HT1080 (cell line): ENCODE measurements around the gene FBXO5. TPM values are rescaled to one million over a fixed set of nuclear protein-coding genes. Genes with fewer than 3 reads are reported as not detected.

ENCODE experiments used
- DNase-seq: peaks from one replicate; pipeline ENCODE4 v3.0.0-alpha.2; 2015; ENCODE audit warnings: low read depth
- small RNA-seq: library from RNA; depleted of rRNA; stranded (forward); fragments of <200 nt; gene quantifications from one replicate; pipeline ENCODE3, GENCODE V24; 2014
- total RNA-seq: library from RNA; depleted of rRNA; stranded (reverse); fragments of >200 nt; shearing (Covaris generic); gene quantifications from 2 replicates; pipeline ENCODE4 v1.2.3, GENCODE V29; 2014; rRNA removed

The FBXO5 gene
- total RNA-seq, 1 experiment from 2014 or later = 38.7 TPM

DNA sequence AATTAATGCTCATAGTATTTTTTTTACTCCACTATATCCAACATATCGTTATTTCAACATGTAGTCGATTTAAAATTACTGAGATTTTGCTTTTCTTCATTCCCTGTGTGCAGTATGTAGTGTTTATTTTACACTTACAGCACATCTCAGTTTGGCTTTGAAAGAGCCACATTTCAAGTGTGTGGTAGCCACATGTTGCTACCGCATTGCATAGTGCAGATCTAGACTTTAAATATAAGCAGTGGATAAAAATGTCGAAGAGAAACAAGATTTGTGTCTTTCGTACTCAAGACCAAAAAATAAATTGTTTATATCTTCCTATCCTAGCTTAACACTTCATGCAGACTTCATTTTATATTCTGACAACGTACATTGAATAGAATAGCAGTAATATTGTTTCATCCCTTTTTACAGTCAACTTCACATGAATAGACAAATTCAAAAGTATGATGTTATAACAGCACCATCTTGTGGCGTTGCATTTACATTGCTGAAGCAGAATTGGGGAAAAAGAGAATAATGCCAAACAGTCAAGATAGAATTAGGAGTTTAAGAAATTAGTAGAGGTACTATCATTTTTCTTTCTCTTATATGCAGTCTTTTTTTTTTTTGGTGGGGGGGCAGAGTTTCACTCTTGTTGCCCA is 29.9 kb downstream of the FBXO5 start:
- DNase-seq = peak; percentile 40

GRCh38 chr6:152952045-152952444 is 30.8 kb downstream of the FBXO5 start:
- peak; percentile 79 for DNase-seq

DNA sequence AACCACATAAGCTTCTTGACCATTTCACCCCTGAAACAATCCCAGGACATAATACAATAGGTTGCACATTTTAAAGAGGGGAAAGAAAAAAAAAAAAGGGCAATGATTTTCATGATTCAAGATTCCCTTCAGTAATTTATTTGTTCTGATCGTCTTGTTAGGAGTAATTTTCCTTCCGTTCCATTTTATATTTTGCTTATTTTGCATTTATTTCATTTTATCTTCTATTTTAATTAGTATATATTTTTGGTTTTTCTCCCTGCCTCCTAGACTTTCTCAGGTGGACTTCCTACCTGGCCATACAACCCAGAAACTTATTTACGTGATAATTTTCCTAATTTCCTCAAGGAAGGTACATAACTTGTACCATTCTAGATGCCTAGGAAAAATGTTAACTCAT is 32.6 kb downstream of the FBXO5 start:
- DNase-seq = no peak

DNA sequence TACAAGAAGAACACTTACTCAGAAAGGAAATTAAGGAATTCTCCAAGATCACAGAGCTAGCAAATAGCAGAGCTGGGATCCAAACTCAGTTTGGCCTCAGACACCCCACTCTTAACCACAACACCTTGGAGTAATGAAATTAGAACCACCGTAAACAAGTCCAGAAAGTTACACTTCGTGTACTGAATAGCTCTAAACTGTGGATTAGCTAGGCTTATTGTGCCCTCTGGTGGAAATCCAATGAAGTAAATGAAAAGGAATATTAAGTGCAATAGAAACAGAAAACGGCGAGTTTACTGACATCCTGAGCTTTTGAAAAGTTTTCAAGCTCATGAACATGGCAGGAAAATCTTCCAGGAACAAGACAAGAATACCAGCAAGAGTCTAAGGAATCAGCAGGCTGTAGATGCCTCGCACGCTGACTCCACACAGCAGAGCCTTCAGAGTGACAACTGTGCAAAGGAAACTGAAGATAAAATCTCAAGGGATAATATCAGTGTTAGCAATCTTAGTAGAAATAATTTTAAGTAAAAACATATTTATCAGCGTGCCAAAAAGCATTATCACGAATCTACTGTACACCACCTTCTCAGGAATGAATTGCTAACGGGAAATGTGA is 34.6 kb downstream of the FBXO5 start:
- peak; percentile 46 for DNase-seq

GRCh38 chr6:152946995-152947394 is 35.8 kb downstream of the FBXO5 start:
- DNase-seq = no peak

DNA sequence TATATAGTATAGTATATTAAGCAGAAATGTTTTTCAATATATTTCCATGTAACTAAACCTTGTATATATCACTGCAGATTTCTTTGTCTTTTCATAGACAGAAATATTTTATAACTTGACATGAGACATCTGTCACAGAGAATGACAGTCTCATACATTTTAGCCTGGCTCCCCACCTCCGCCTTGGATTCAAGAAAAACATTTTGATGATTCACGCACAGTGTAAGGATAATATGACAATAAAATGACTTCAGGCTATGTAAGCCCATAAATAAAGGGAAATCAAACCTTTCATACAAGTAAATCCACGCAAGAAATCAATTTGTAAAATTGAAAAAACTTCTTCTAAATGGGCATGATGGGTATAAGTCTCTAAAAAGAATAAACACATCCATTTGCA is 36.4 kb downstream of the FBXO5 start:
- DNase-seq = no peak

- no peak for DNase-seq
These were observed 39.5 kb downstream of the FBXO5 start for GRCh38 chr6:152943260-152943897.

DNA sequence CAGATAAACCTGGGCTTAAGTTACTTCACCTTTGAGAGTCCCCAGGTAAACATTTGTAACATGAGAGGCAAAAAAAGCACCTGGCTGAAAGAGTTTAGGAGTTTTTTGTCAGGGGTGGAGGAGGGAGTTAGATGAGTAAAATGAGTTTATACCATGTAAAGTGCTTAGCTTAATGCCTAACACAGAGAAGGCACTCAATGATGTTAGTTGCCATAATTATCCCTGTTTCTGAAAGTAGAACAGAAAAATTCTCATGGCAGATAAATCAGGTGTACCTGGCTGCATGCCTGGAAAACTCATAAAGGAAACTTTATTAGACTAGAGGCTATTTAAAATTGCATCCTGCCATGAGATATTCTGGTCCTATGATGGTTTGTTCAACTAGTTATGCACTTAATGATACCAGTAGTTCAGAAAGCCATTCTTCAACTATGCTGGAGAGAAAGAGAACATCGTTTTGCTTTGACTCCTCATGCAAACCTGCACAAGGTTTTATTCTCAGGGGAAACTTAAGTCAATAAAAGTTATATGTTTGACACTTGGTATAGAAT is 40.4 kb downstream of the FBXO5 start:
- DNase-seq = no peak

DNA sequence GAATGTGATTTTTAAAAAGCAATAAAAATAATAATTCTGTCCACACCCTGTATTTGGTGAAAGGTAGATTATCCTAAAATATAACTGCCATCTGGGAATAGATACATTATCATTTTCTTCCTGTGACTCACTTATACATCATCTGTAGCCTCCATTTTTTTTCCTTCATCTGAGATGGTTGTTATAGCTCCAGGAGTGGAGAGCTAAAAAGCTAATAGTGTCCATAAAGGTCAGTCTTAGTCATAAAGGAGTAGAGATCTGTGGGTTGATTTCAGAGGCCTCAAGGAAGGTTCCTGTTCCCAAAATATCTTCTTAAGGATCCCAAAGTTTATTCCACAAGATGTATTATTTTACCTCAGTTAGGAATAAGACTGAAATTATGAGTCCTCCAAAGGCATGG is 41.1 kb downstream of the FBXO5 start:
- peak; percentile 52 for DNase-seq

DNA sequence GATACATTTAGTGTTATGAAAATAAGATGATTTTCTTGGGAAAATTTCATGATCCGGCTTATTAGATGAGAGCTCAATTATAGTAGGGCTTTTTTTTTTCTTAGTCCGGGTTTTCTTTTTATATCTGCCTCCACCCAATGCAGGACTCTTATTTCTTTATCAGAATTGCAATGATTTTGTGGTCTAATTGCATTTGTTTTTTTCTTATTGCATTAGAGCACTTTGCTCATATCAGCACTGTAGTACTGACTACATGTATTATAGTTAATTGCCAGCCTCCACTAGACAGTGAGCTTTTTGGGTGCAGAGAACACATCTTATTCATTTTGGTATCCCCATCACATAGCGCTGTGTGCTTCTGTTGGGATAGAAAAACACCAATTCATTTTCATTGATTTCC is 50.0 kb downstream of the FBXO5 start:
- DNase-seq = no peak

GRCh38 chr6:152922706-152923105 is 60.1 kb downstream of the FBXO5 start:
- no peak for DNase-seq

Small RNA genes within 50 kb of the gene (small RNA-seq; reads per million reads assigned to genes)
- not detected for gene AL080276.1

Other genes with a start within 250 kb of the FBXO5 start
- 0.20 TPM in 1 of 2 replicates, not detected in the other for gene VIP, start 232.2 kb downstream of the FBXO5 start, total RNA-seq
- 21.5 and 34.5 TPM in 2 replicates for gene MTRF1L, start 19.7 kb upstream of the FBXO5 start, total RNA-seq
- gene RGS17, start 148.2 kb upstream of the FBXO5 start, total RNA-seq = 8.4 and 9.0 TPM in 2 replicates